WTC11 (cell line): ENCODE measurements around the gene FCER1G.

Source experiments
- CTCF ChIP-seq: fragments of 200-600 bp; IDR thresholded peaks from 2 replicates; pipeline ENCODE4 v1.8.0; 2022; ENCODE audit warnings: antibody characterized with exemption
- ETV6 ChIP-seq: sonication (generic); formaldehyde crosslinking; IDR thresholded peaks from 2 replicates; pipeline ENCODE4 v1.8.1; 2022; ENCODE audit warnings: mild to moderate bottlenecking, missing genetic modification reagents
- FOXK1 ChIP-seq: sonication (generic); formaldehyde crosslinking; IDR thresholded peaks from 2 replicates; pipeline ENCODE4 v1.8.0; 2022; ENCODE audit warnings: mild to moderate bottlenecking, moderate library complexity, missing genetic modification reagents
- GABPB1 ChIP-seq: sonication (generic); formaldehyde crosslinking; IDR thresholded peaks from 2 replicates; pipeline ENCODE4 v1.8.1; 2023; ENCODE audit warnings: mild to moderate bottlenecking, missing genetic modification reagents
- MYBL2 ChIP-seq: sonication (generic); formaldehyde crosslinking; IDR thresholded peaks from 2 replicates; pipeline ENCODE4 v1.8.1; 2023; ENCODE audit warnings: mild to moderate bottlenecking, moderate library complexity, missing genetic modification reagents
- ZNF232 ChIP-seq: sonication (generic); formaldehyde crosslinking; IDR thresholded peaks from 2 replicates; pipeline ENCODE4 v1.8.0; 2022; ENCODE audit warnings: mild to moderate bottlenecking, missing genetic modification reagents
- TF ChIP-seq, protein P1 (sequence below): sonication (generic); formaldehyde crosslinking; IDR thresholded peaks from 2 replicates; pipeline ENCODE4 v1.8.1; 2022; ENCODE audit warnings: missing genetic modification reagents, borderline replicate concordance
- TF ChIP-seq, protein P2 (sequence below): sonication (generic); formaldehyde crosslinking; IDR thresholded peaks from 2 replicates; pipeline ENCODE4 v1.8.1; 2023; ENCODE audit warnings: mild to moderate bottlenecking, missing genetic modification reagents, moderate library complexity

DNA sequence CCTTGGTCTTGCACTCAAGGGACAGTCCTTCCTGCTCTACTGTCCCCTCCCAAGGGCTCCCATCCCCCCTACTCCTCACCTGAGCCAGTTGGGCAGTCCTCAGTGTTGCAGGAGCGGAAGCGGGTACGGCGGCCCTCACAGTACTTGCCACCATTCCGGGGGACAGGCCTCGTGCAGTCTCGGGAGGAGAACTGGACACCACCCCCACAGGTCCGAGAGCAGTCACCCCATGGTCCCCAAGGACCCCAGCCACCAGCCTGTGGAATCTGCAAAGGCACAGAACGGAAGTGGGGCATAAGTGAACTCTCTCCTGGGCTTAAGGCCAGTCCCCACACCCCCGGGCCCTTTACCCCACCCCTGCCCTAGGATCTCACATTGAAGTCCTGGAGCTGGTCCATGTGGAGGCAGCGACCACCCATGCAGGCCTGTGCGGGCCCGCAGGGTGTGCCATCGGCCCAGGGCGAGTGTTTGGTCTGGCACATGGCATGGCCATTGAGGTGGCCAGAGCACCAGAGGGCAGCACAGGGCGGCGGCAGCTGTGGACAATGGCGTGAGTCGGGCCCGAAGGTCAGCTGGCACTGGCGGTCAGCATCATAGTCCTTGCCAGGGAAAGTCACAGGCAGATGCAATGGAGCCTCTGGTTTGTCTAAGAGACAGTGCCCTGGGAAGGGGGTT lies 21.4 kb upstream of the FCER1G start:
- no peak for TF ChIP-seq FOXK1 (CRISPR knock-in tag)
- no peak for TF ChIP-seq CTCF
- TF ChIP-seq MYBL2 (CRISPR knock-in tag) = no peak
- no peak for TF ChIP-seq GABPB1 (CRISPR knock-in tag)
- no peak for TF ChIP-seq ETV6 (CRISPR knock-in tag)
- no peak for TF ChIP-seq ZNF232
- TF ChIP-seq, protein P1, sequence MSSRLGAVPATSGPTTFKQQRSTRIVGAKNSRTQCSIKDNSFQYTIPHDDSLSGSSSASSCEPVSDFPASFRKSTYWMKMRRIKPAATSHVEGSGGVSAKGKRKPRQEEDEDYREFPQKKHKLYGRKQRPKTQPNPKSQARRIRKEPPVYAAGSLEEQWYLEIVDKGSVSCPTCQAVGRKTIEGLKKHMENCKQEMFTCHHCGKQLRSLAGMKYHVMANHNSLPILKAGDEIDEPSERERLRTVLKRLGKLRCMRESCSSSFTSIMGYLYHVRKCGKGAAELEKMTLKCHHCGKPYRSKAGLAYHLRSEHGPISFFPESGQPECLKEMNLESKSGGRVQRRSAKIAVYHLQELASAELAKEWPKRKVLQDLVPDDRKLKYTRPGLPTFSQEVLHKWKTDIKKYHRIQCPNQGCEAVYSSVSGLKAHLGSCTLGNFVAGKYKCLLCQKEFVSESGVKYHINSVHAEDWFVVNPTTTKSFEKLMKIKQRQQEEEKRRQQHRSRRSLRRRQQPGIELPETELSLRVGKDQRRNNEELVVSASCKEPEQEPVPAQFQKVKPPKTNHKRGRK (CRISPR knock-in tag) = no peak
- TF ChIP-seq, protein P2, sequence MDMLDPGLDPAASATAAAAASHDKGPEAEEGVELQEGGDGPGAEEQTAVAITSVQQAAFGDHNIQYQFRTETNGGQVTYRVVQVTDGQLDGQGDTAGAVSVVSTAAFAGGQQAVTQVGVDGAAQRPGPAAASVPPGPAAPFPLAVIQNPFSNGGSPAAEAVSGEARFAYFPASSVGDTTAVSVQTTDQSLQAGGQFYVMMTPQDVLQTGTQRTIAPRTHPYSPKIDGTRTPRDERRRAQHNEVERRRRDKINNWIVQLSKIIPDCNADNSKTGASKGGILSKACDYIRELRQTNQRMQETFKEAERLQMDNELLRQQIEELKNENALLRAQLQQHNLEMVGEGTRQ = no peak
